Measurements from ENCODE around the gene XRCC4. TPM values are rescaled to one million over a fixed set of nuclear protein-coding genes. Genes with fewer than 3 reads are reported as not detected.

XRCC4 gene
- total RNA-seq, 1 donor from 2014 or later = 15.5 TPM

GRCh38 chr5:83283761-83284160 lies 206.4 kb downstream of the XRCC4 start:
- H3K4me2 ChIP-seq (ENCODE audit: low read length) = no peak overlapping the region
- no peaks in the 10 kb centered on the region for H3K27me3 ChIP-seq (ENCODE audit: insufficient read depth, low read length)
- H3K4me1 ChIP-seq (ENCODE audit: insufficient read depth, low read length) = peaks cover 15% of the 10 kb centered on the region
- Mint-ChIP-seq H3K27me3 (ENCODE audit: low read depth, unreplicated experiment) (no peaks in the 10 kb centered on the region), H3K9me3 (ENCODE audit: unreplicated experiment) (no peaks in the 10 kb centered on the region), H3K36me3 (ENCODE audit: low read depth, unreplicated experiment) (no peaks in the 10 kb centered on the region), H3K4me3 (ENCODE audit: unreplicated experiment) (no peak overlapping the region), H3K27ac (ENCODE audit: unreplicated experiment) (no peak overlapping the region), H3K4me1 (ENCODE audit: low read depth, unreplicated experiment) (peaks cover 12% of the 10 kb centered on the region)
- no peaks in the 10 kb centered on the region for H3K79me2 ChIP-seq (ENCODE audit: insufficient read depth, low read length)
- no peak overlapping the region for H3K4me3 ChIP-seq (ENCODE audit: insufficient read depth, low read depth, low read length)
- H3K36me3 ChIP-seq (ENCODE audit: insufficient read depth, low read length) = no peaks in the 10 kb centered on the region
- TF ChIP-seq EZH2 (IDR thresholded peaks at IDR 0.05; ENCODE audit: insufficient read depth, low read length) (no peak), CTCF (IDR thresholded peaks at IDR 0.05; ENCODE audit: insufficient read depth, low read depth, low read length) (no peak)
- no peak overlapping the region for H3K27ac ChIP-seq (ENCODE audit: low read depth, low read length)
- no peak overlapping the region for H3K9ac ChIP-seq (ENCODE audit: low read length)
- FAIRE-seq (no peak), DNase-seq (ENCODE audit: low read depth) (no peak)
- H3K9me3 ChIP-seq (ENCODE audit: insufficient read depth, low read depth, low read length) = no peaks in the 10 kb centered on the region
- no peak overlapping the region for H2AFZ ChIP-seq (ENCODE audit: low read depth, low read length)
- no peaks in the 10 kb centered on the region for H4K20me1 ChIP-seq (ENCODE audit: insufficient read depth, low read length)

GRCh38 chr5:83285661-83286398 lies 208.5 kb downstream of the XRCC4 start:
- Mint-ChIP-seq H3K27ac (ENCODE audit: unreplicated experiment) (no peak overlapping the region), H3K4me3 (ENCODE audit: unreplicated experiment) (no peak overlapping the region), H3K9me3 (ENCODE audit: unreplicated experiment) (no peaks in the 10 kb centered on the region), H3K4me1 (ENCODE audit: low read depth, unreplicated experiment) (peaks cover 12% of the 10 kb centered on the region), H3K36me3 (ENCODE audit: low read depth, unreplicated experiment) (no peaks in the 10 kb centered on the region), H3K27me3 (ENCODE audit: low read depth, unreplicated experiment) (no peaks in the 10 kb centered on the region)
- no peak for DNase-seq (ENCODE audit: low read depth)
- no peaks in the 10 kb centered on the region for H3K79me2 ChIP-seq (ENCODE audit: insufficient read depth, low read length)
- H3K4me2 ChIP-seq (ENCODE audit: low read length) = no peak overlapping the region
- no peak overlapping the region for H2AFZ ChIP-seq (ENCODE audit: low read depth, low read length)
- peaks cover 12% of the 10 kb centered on the region for H3K4me1 ChIP-seq (ENCODE audit: insufficient read depth, low read length)
- no peak for FAIRE-seq
- H3K9ac ChIP-seq (ENCODE audit: low read length) = no peak overlapping the region
- H3K4me3 ChIP-seq (ENCODE audit: insufficient read depth, low read depth, low read length) = no peak overlapping the region
- H4K20me1 ChIP-seq (ENCODE audit: insufficient read depth, low read length) = no peaks in the 10 kb centered on the region
- no peaks in the 10 kb centered on the region for H3K36me3 ChIP-seq (ENCODE audit: insufficient read depth, low read length)
- no peak overlapping the region for H3K27ac ChIP-seq (ENCODE audit: low read depth, low read length)
- H3K27me3 ChIP-seq (ENCODE audit: insufficient read depth, low read length) = no peaks in the 10 kb centered on the region
- H3K9me3 ChIP-seq (ENCODE audit: insufficient read depth, low read depth, low read length) = no peaks in the 10 kb centered on the region
- TF ChIP-seq CTCF (IDR thresholded peaks at IDR 0.05; ENCODE audit: insufficient read depth, low read depth, low read length) = no peak
- TF ChIP-seq EZH2 (IDR thresholded peaks at IDR 0.05; ENCODE audit: insufficient read depth, low read length) = no peak

- H3K9ac ChIP-seq (ENCODE audit: low read length) = no peak overlapping the region
- H3K27ac ChIP-seq (ENCODE audit: low read depth, low read length) = no peak overlapping the region
- H3K9me3 Mint-ChIP-seq (ENCODE audit: unreplicated experiment) = no peaks in the 10 kb centered on the region
- TF ChIP-seq EZH2 (IDR thresholded peaks at IDR 0.05; ENCODE audit: insufficient read depth, low read length) (no peak), CTCF (IDR thresholded peaks at IDR 0.05; ENCODE audit: insufficient read depth, low read depth, low read length) (no peak)
- no peak overlapping the region for H3K4me3 ChIP-seq (ENCODE audit: insufficient read depth, low read depth, low read length)
- H3K4me3 Mint-ChIP-seq (ENCODE audit: unreplicated experiment) = no peak overlapping the region
- H3K79me2 ChIP-seq (ENCODE audit: insufficient read depth, low read length) = no peaks in the 10 kb centered on the region
- H2AFZ ChIP-seq (ENCODE audit: low read depth, low read length) = no peak overlapping the region
- no peak for DNase-seq (ENCODE audit: low read depth)
- no peaks in the 10 kb centered on the region for H3K4me1 Mint-ChIP-seq (ENCODE audit: low read depth, unreplicated experiment)
- H3K27ac Mint-ChIP-seq (ENCODE audit: unreplicated experiment) = no peak overlapping the region
- H3K27me3 ChIP-seq (ENCODE audit: insufficient read depth, low read length) = no peaks in the 10 kb centered on the region
- no peaks in the 10 kb centered on the region for H3K36me3 Mint-ChIP-seq (ENCODE audit: low read depth, unreplicated experiment)
- FAIRE-seq = no peak
- no peaks in the 10 kb centered on the region for H3K27me3 Mint-ChIP-seq (ENCODE audit: low read depth, unreplicated experiment)
- H3K36me3 ChIP-seq (ENCODE audit: insufficient read depth, low read length) = no peaks in the 10 kb centered on the region
- H3K9me3 ChIP-seq (ENCODE audit: insufficient read depth, low read depth, low read length) = no peaks in the 10 kb centered on the region
- no peaks in the 10 kb centered on the region for H4K20me1 ChIP-seq (ENCODE audit: insufficient read depth, low read length)
- H3K4me1 ChIP-seq (ENCODE audit: insufficient read depth, low read length) = no peaks in the 10 kb centered on the region
- no peak overlapping the region for H3K4me2 ChIP-seq (ENCODE audit: low read length)
Measured at GRCh38 chr5:83294246-83294645, 216.9 kb downstream of the XRCC4 start.

Data from astrocyte (in vitro differentiated cells and primary cell).